Measurements from ENCODE around the gene PDCL2. TPM values are rescaled to one million over a fixed set of nuclear protein-coding genes. Genes with fewer than 3 reads are reported as not detected.
A peak's percentile ranks its signal among the peaks of the same experiment; 100 is the strongest.

PDCL2 gene
- total and polyA plus RNA-seq, 9 of the 15 experiments (the other 6 are each of a cell fraction or from before 2014, with no cell fraction given), result 0.62 to 2.5 (median 1.2) TPM

GRCh38 chr4:55574252-55574651 is 17.8 kb downstream of the PDCL2 start (continued):
- no peak for TF ChIP-seq MGA (IDR thresholded peaks at IDR 0.05)
- TF ChIP-seq CEBPB (tag; IDR thresholded peaks at IDR 0.05), result peak; percentile 63

Measured in K562 (cell line).